Measurements from ENCODE around the gene DGKD.
A peak's percentile ranks its signal among the peaks of the same experiment; 100 is the strongest.

- TF ChIP-seq CTCF (IDR thresholded peaks at IDR 0.05 in 2 of 3, conservative IDR thresholded peaks at IDR 0.05 in 1 of 3; ENCODE audit: borderline replicate concordance in 1 of 3, insufficient read depth in 1 of 3, low read depth in 2 of 3, low read length in 2 of 3) (no peak), POLR2A (IDR thresholded peaks at IDR 0.05; ENCODE audit: borderline replicate concordance, extremely low read depth, insufficient read depth, insufficient read length) (no peak), POLR2AphosphoS5 (IDR thresholded peaks at IDR 0.05; ENCODE audit: low read depth, low read length) (no peak), YY1 (IDR thresholded peaks at IDR 0.05; ENCODE audit: extremely low read depth, insufficient replicate concordance, low read depth, low read length) (peak; percentile 30), REST (IDR thresholded peaks at IDR 0.05; ENCODE audit: low read depth) (no peak), SP1 (IDR thresholded peaks at IDR 0.05; ENCODE audit: low read depth) (peak; percentile 70), SIN3A (IDR thresholded peaks at IDR 0.05; ENCODE audit: low read depth) (peak; percentile 64; the same call in 1 of the 2 replicates), EZH2phosphoT487 (IDR thresholded peaks at IDR 0.05; ENCODE audit: borderline replicate concordance) (no peak), EZH2 (IDR thresholded peaks at IDR 0.05) (no peak), SRF (IDR thresholded peaks at IDR 0.05; ENCODE audit: low read depth) (peak; percentile 58; the same call in 1 of the 2 replicates), TCF7L2 (IDR thresholded peaks at IDR 0.05; ENCODE audit: borderline replicate concordance, extremely low read depth, insufficient read depth, insufficient read length) (no peak), ZNF274 (IDR thresholded peaks at IDR 0.05; ENCODE audit: low read depth, low read length) (no peak), ZFX (IDR thresholded peaks at IDR 0.05) (no peak), MAX (IDR thresholded peaks at IDR 0.05) (peak; percentile 60)
These were observed 72.5 kb downstream of the DGKD start for GRCh38 chr2:233426619-233427342.
